ENCODE measurements around the gene PNMA8B.

DNA sequence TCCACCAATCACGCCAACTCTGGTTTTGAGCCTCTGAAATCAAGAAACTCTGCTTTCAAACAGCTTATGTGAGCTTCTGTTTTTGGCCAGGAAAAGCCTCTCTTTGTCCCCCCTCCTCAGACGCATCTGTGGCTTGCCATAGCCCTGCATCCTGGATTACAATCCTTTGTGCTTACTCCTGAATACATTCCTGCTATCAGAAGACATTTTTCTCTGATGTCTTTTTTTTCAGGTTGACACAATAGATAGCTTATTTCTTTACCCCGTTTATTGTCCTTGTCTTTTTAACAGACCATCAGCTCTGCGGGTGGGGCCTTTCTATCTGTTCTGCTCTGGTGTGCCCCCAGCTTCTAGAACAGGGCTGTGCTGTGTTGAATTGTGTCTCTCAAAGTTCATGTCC lies 11.0 kb downstream of the PNMA8B start:
- TF ChIP-seq SIN3A (IDR thresholded peaks at IDR 0.05; ENCODE audit: borderline replicate concordance, low read depth, low read length) (no peak), FOXJ3 (CRISPR knock-in tag; IDR thresholded peaks at IDR 0.05) (no peak), CTCF (IDR thresholded peaks at IDR 0.05) (no peak), RXRA (IDR thresholded peaks at IDR 0.05; ENCODE audit: borderline replicate concordance, low read depth) (no peak)
